Neural progenitor cell (in vitro differentiated cells): Measurements from ENCODE around the gene SRGAP3. TPM values are rescaled to one million over a fixed set of nuclear protein-coding genes. Genes with fewer than 3 reads are reported as not detected.

Experiments
- DNase-seq: peaks from one replicate; pipeline ENCODE4 v3.0.0-alpha.2; 2016; ENCODE audit warnings: low spot score
- H2AFZ ChIP-seq: fragments of 200-600 bp; sonication (generic); replicated peaks from 2 replicates; pipeline ENCODE4 v1.6.1; 2016; ENCODE audit warnings: antibody characterized with exemption
- H3F3A ChIP-seq: fragments of 200-600 bp; sonication (generic); 2 replicates; pipeline ENCODE4 v1.6.1; 2016; ENCODE audit warnings: antibody characterized with exemption, low read depth
- H3K27ac ChIP-seq: fragments of 200-600 bp; sonication (generic); 2 replicates; pipeline ENCODE4 v1.5.1; 2016; ENCODE audit warnings: mild to moderate bottlenecking
- H3K27me3 ChIP-seq: fragments of 200-600 bp; sonication (generic); 2 replicates; pipeline ENCODE4 v1.6.1; 2016; ENCODE audit warnings: mild to moderate bottlenecking, moderate library complexity
- H3K36me3 ChIP-seq: fragments of 200-600 bp; sonication (generic); 2 replicates; pipeline ENCODE4 v1.5.1; 2016
- H3K4me1 ChIP-seq: fragments of 200-600 bp; sonication (generic); 2 replicates; pipeline ENCODE4 v1.6.1; 2016; ENCODE audit warnings: mixed run types
- H3K4me2 ChIP-seq: fragments of 200-600 bp; sonication (generic); 2 replicates; pipeline ENCODE4 v1.6.1; 2016
- H3K4me3 ChIP-seq: fragments of 200-600 bp; sonication (generic); 2 replicates; pipeline ENCODE4 v1.5.1; 2016
- H3K79me2 ChIP-seq: fragments of 200-600 bp; sonication (generic); 2 replicates; pipeline ENCODE4 v1.6.1; 2016; ENCODE audit warnings: low read depth
- H3K9ac ChIP-seq: fragments of 200-600 bp; sonication (generic); 2 replicates; pipeline ENCODE4 v1.6.1; 2016
- H3K9me3 ChIP-seq: fragments of 200-600 bp; sonication (generic); 2 replicates; pipeline ENCODE4 v1.5.1; 2016; ENCODE audit warnings: low read depth
- H4K20me1 ChIP-seq: fragments of 200-600 bp; sonication (generic); 2 replicates; pipeline ENCODE4 v1.6.1; 2016; ENCODE audit warnings: low read depth
- H3K27ac Mint-ChIP-seq: 3 replicates; pipeline ENCODE4 v1.8.0; 2021; ENCODE audit warnings: mixed read lengths
- H3K27me3 Mint-ChIP-seq: 2 replicates; pipeline ENCODE4 v1.8.0; 2022; ENCODE audit warnings: low read depth, mild to moderate bottlenecking, inconsistent platforms, moderate library complexity, mixed read lengths; ENCODE audit not compliant: insufficient read depth
- H3K36me3 Mint-ChIP-seq: 3 replicates; pipeline ENCODE4 v1.8.0; 2021; ENCODE audit warnings: mixed read lengths
- H3K4me1 Mint-ChIP-seq: 3 replicates; pipeline ENCODE4 v1.8.0; 2021; ENCODE audit warnings: mixed read lengths
- H3K4me3 Mint-ChIP-seq: 3 replicates; pipeline ENCODE4 v1.8.0; 2021; ENCODE audit warnings: mild to moderate bottlenecking, moderate library complexity, mixed read lengths
- H3K9me3 Mint-ChIP-seq: 3 replicates; pipeline ENCODE4 v1.8.0; 2020; ENCODE audit warnings: mixed read lengths
- CTCF ChIP-seq: fragments of 200-600 bp; sonication (generic); IDR thresholded peaks from 2 replicates; pipeline ENCODE4 v1.5.1; 2017; ENCODE audit warnings: antibody characterized with exemption, mild to moderate bottlenecking
- EZH2 ChIP-seq: fragments of 200-600 bp; sonication (generic); IDR thresholded peaks from 2 replicates; pipeline ENCODE4 v1.6.1; 2017; ENCODE audit warnings: antibody characterized with exemption, mild to moderate bottlenecking, moderate library complexity
- EZH2phosphoT487 ChIP-seq: fragments of 200-600 bp; sonication (generic); IDR thresholded peaks from 2 replicates; pipeline ENCODE4 v1.6.1; 2017; ENCODE audit warnings: antibody characterized with exemption
- total RNA-seq: library from RNA; depleted of rRNA; stranded (reverse); fragments of >200 nt; gene quantifications from 2 replicates; pipeline ENCODE4 v1.2.3, GENCODE V29; 2015; ENCODE audit warnings: low replicate concordance

SRGAP3 gene
- total RNA-seq, 1 donor from 2014 or later: 59.3 TPM

- Histone ChIP-seq H3K27me3 (no peaks in the 10 kb centered on the region), H3K4me1 (no peaks in the 10 kb centered on the region), H3K4me2 (no peak overlapping the region), H3K9ac (no peak overlapping the region), H3K36me3 (peaks cover 4% of the 10 kb centered on the region), H3K79me2 (no peaks in the 10 kb centered on the region), H3F3A (no peaks in the 10 kb centered on the region), H2AFZ (no peak overlapping the region), H3K27ac (no peak overlapping the region), H4K20me1 (no peaks in the 10 kb centered on the region), H3K9me3 (no peaks in the 10 kb centered on the region), H3K4me3 (no peak overlapping the region)
- no peaks in the 10 kb centered on the region for H3K4me1 Mint-ChIP-seq
- no peak for DNase-seq
- peaks cover 32% of the 10 kb centered on the region for H3K36me3 Mint-ChIP-seq
- no peaks in the 10 kb centered on the region for H3K27me3 Mint-ChIP-seq
- no peak overlapping the region for H3K4me3 Mint-ChIP-seq
- TF ChIP-seq CTCF: no peak
- TF ChIP-seq EZH2phosphoT487: no peak
- no peak for TF ChIP-seq EZH2
- no peak overlapping the region for H3K27ac Mint-ChIP-seq
- H3K9me3 Mint-ChIP-seq: peaks cover 11% of the 10 kb centered on the region
Observed at GRCh38 chr3:9066141-9066540, 183.3 kb downstream of the SRGAP3 start.

GRCh38 chr3:9064850-9065249 is 184.6 kb downstream of the SRGAP3 start:
- H3K27ac Mint-ChIP-seq: no peak overlapping the region
- TF ChIP-seq CTCF (no peak), EZH2 (no peak), EZH2phosphoT487 (no peak)

GRCh38 chr3:9064251-9064650 is 185.2 kb downstream of the SRGAP3 start:
- no peak for DNase-seq
- no peaks in the 10 kb centered on the region for H3K4me1 ChIP-seq
- peaks cover 4% of the 10 kb centered on the region for H3K36me3 ChIP-seq
- H3K79me2 ChIP-seq: no peaks in the 10 kb centered on the region
- H3K27ac Mint-ChIP-seq: peak overlapping the region; percentile 46
- no peaks in the 10 kb centered on the region for H3K27me3 ChIP-seq
- H3K4me3 Mint-ChIP-seq: no peak overlapping the region
- H3K4me2 ChIP-seq: no peak overlapping the region
- H3K36me3 Mint-ChIP-seq: peaks cover 40% of the 10 kb centered on the region
- H3K9me3 Mint-ChIP-seq: peaks cover 11% of the 10 kb centered on the region
- no peak overlapping the region for H3K27ac ChIP-seq
- H3K4me1 Mint-ChIP-seq: no peaks in the 10 kb centered on the region
- TF ChIP-seq CTCF: no peak
- H3K27me3 Mint-ChIP-seq: no peaks in the 10 kb centered on the region
- no peaks in the 10 kb centered on the region for H3K9me3 ChIP-seq
- no peak overlapping the region for H3K4me3 ChIP-seq
- H3F3A ChIP-seq: no peaks in the 10 kb centered on the region
- H3K9ac ChIP-seq: no peak overlapping the region
- H4K20me1 ChIP-seq: no peaks in the 10 kb centered on the region
- H2AFZ ChIP-seq: no peak overlapping the region

More at GRCh38 chr3:9064850-9065249, 184.6 kb downstream of the SRGAP3 start:
- Histone ChIP-seq H3K9me3 (no peaks in the 10 kb centered on the region), H3F3A (no peaks in the 10 kb centered on the region), H4K20me1 (no peaks in the 10 kb centered on the region), H3K79me2 (no peaks in the 10 kb centered on the region), H3K9ac (no peak overlapping the region), H3K4me1 (no peaks in the 10 kb centered on the region), H3K4me3 (no peak overlapping the region), H3K27me3 (no peaks in the 10 kb centered on the region), H3K36me3 (peaks cover 4% of the 10 kb centered on the region), H3K4me2 (no peak overlapping the region), H3K27ac (no peak overlapping the region), H2AFZ (no peak overlapping the region)
- Mint-ChIP-seq H3K27me3 (no peaks in the 10 kb centered on the region), H3K36me3 (peaks cover 36% of the 10 kb centered on the region), H3K4me3 (no peak overlapping the region), H3K9me3 (peaks cover 11% of the 10 kb centered on the region), H3K4me1 (no peaks in the 10 kb centered on the region)
- DNase-seq: no peak

GRCh38 chr3:9062570-9062969 is 186.9 kb downstream of the SRGAP3 start:
- Mint-ChIP-seq H3K27me3 (peaks cover 2% of the 10 kb centered on the region), H3K36me3 (peaks cover 50% of the 10 kb centered on the region), H3K4me3 (no peak overlapping the region), H3K9me3 (peaks cover 11% of the 10 kb centered on the region), H3K27ac (no peak overlapping the region), H3K4me1 (no peaks in the 10 kb centered on the region)
- Histone ChIP-seq H3K4me1 (no peaks in the 10 kb centered on the region), H3K4me2 (no peak overlapping the region), H3K36me3 (peaks cover 4% of the 10 kb centered on the region), H4K20me1 (no peaks in the 10 kb centered on the region), H3K9me3 (no peaks in the 10 kb centered on the region), H2AFZ (no peak overlapping the region), H3F3A (no peaks in the 10 kb centered on the region), H3K27ac (no peak overlapping the region), H3K4me3 (no peak overlapping the region), H3K9ac (no peak overlapping the region), H3K79me2 (no peaks in the 10 kb centered on the region), H3K27me3 (no peaks in the 10 kb centered on the region)
- no peak for TF ChIP-seq EZH2
- no peak for TF ChIP-seq CTCF
- TF ChIP-seq EZH2phosphoT487: no peak
- no peak for DNase-seq
